ENCODE measurements around the gene CLIC5. TPM values are rescaled to one million over a fixed set of nuclear protein-coding genes. Genes with fewer than 3 reads are reported as not detected.

The CLIC5 gene
- total RNA-seq (100 to 1,000 TPM; 213 to 381 (median 247) TPM), polyA plus RNA-seq (10 to 100 TPM; 63.0 to 63.2 TPM)
- long read RNA-seq, donor 1, full-length matches to known transcripts, result 25 of 154 reads
- long read RNA-seq, donor 1, partial matches to known transcripts, result 6 of 154 reads
- long read RNA-seq, donor 1, other reads (novel, unspliced or antisense), result 123 of 154 reads
- long read RNA-seq, donor 2, full-length matches to known transcripts, result 120 of 332 reads
- long read RNA-seq, donor 2, partial matches to known transcripts, result 37 of 332 reads
- long read RNA-seq, donor 2, other reads (novel, unspliced or antisense), result 175 of 332 reads
- long read RNA-seq, donor 3, full-length matches to known transcripts, result 15 of 125 reads
- long read RNA-seq, donor 3, partial matches to known transcripts, result 1 of 125 reads
- long read RNA-seq, donor 3, other reads (novel, unspliced or antisense), result 109 of 125 reads

- peak within 1 kb of the TSS; percentile 86 to 99 (median 96) for H3K27ac ChIP-seq
- H3K4me3 ChIP-seq, result peak within 1 kb of the TSS; percentile 63 to 91 (median 76)
- WGBS, 4 donors, result 0 to 1% (median 0%) methylated on average over 42 to 82 of the region's 82 CpGs
- peaks cover 0 to 13% (median 0%) of the 10 kb centered on the region in 9 donors for H3K27me3 ChIP-seq
- ATAC-seq, result peak; percentile 69 to 84 (median 78)
- peak in 2 of 12 donors; percentile 8 to 15 for TF ChIP-seq CTCF (IDR thresholded peaks at IDR 0.05)
- peak in 1 of 2 donors; percentile 75 for TF ChIP-seq POLR2A (IDR thresholded peaks at IDR 0.05)
- intact Hi-C loops (cut with DNase I), result loop anchor here in 7 of 10 donors (2.0 to 10.0 kb wide), 5 partner anchors 27 to 85 kb away; no protein-coding TSS in a partner anchor
- H3K36me3 ChIP-seq, result no peaks in the 10 kb centered on the region
- peaks cover 0 to 36% (median 23%) of the 10 kb centered on the region in 12 donors for H3K4me1 ChIP-seq
- H3K9me3 ChIP-seq, result peaks cover 0 to 5% (median 0%) of the 10 kb centered on the region in 12 donors
- peak; percentile 76 to 89 (median 87) for DNase-seq
Measured at GRCh38 chr6:46015119-46015968, at the start of gene CLIC5. CLIC5 (minus strand) TSS chr6:46015860; CDS start chr6:46015542, 318 bp downstream.

GRCh38 chr6:46062991-46063390 is 47.3 kb upstream of the CLIC5 start:
- Histone ChIP-seq H3K4me1 (peaks cover 0 to 10% (median 0%) of the 10 kb centered on the region in 12 donors), H3K36me3 (no peaks in the 10 kb centered on the region), H3K4me3 (no peak overlapping the region), H3K27me3 (no peaks in the 10 kb centered on the region), H3K9me3 (peaks cover 0 to 10% (median 0%) of the 10 kb centered on the region in 12 donors), H3K27ac (no peak overlapping the region)
- intact Hi-C loops (cut with DNase I), result no loop called here
- TF ChIP-seq CTCF (IDR thresholded peaks at IDR 0.05) (no peak), POLR2A (IDR thresholded peaks at IDR 0.05) (no peak)
- ATAC-seq (no peak), DNase-seq (no peak)

DNA sequence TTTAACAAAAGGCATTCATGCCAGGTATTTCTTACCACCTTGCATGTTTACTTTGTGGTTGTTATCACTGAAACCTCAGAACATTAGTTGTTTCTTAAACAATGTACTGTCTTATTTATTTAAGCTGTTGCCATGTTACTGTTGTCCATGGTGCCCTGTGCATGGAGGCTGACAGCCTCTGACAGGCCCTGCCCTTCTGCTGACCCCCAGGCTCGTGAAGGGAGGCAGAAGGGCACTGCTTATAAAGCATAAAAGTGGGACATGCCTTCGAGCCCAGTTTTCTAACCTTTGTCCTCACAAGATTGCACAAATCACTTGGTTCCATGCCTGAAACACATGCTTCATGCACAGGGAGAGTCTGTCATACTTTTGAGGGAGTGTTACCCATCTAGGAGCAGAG is 46.7 kb upstream of the CLIC5 start:
- DNase-seq (no peak), ATAC-seq (peak in 3 of 4 donors; percentile 24 to 54 (median 38))
- 43 to 73% (median 48%) methylated on average over 2 of the region's 2 CpGs for WGBS, 4 donors
- H3K36me3 ChIP-seq, result no peaks in the 10 kb centered on the region
- peaks cover 0 to 10% (median 0%) of the 10 kb centered on the region in 12 donors for H3K9me3 ChIP-seq
- no peak overlapping the region for H3K27ac ChIP-seq
- intact Hi-C loops (cut with DNase I), result no loop called here
- H3K4me3 ChIP-seq, result no peak overlapping the region
- H3K27me3 ChIP-seq, result no peaks in the 10 kb centered on the region
- H3K4me1 ChIP-seq, result peaks cover 0 to 10% (median 0%) of the 10 kb centered on the region in 12 donors
- no peak for TF ChIP-seq CTCF (IDR thresholded peaks at IDR 0.05)
- TF ChIP-seq POLR2A (IDR thresholded peaks at IDR 0.05), result no peak
